ENCODE results near the gene TBPL1. TPM values are rescaled to one million over a fixed set of nuclear protein-coding genes. Genes with fewer than 3 reads are reported as not detected.

TBPL1 gene
- polyA plus RNA-seq, 1 donor (not counting 4 experiments of a cell fraction or from before 2014, with no cell fraction given) = 39.1 TPM

DNA sequence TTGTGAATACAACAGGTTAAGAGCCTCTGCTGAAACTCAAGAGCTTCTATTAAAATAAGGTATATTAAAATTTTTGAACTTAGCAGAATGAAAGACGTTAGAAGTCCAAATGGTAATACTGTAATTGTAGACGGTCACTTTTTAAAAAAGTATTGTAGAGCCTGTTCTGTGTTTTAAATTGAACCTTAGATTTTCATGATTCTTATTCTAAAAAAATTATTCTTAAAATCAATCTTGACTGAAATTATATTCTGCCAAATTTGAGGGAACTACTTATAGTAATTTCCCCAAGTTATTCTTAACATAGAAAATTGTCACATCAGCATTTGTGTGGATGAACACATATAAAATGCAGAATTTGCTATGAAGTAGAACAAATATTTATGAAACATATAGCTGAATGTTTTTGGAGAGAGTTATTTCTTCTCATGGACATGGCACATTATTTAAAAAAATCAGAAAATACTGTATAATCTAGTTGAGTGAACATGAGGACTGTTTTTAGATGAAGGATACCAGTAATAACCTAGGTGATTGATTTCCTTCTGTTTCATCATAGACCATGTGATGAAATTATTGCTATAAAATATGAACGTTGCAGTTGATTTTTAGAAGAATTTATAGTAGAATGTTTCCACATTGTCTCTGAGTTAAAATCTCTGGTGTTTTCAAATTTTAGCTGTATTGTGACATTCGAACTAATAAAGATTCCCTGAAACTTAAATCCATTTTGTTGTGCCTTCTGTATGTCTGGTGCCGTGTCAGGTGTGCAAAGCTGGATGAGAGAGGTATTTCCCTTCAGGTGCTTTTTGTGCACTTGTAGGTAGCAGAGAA is 2.8 kb downstream of the TBPL1 start:
- H3K4me1 ChIP-seq (ENCODE audit: control insufficient read depth, extremely low read depth, insufficient read depth, low read length) = peaks cover 8% of the 10 kb centered on the region
- FAIRE-seq = no peak
- H3K27ac ChIP-seq (ENCODE audit: control insufficient read depth, insufficient read depth, low read length) = no peak overlapping the region
- TF ChIP-seq, protein P1, sequence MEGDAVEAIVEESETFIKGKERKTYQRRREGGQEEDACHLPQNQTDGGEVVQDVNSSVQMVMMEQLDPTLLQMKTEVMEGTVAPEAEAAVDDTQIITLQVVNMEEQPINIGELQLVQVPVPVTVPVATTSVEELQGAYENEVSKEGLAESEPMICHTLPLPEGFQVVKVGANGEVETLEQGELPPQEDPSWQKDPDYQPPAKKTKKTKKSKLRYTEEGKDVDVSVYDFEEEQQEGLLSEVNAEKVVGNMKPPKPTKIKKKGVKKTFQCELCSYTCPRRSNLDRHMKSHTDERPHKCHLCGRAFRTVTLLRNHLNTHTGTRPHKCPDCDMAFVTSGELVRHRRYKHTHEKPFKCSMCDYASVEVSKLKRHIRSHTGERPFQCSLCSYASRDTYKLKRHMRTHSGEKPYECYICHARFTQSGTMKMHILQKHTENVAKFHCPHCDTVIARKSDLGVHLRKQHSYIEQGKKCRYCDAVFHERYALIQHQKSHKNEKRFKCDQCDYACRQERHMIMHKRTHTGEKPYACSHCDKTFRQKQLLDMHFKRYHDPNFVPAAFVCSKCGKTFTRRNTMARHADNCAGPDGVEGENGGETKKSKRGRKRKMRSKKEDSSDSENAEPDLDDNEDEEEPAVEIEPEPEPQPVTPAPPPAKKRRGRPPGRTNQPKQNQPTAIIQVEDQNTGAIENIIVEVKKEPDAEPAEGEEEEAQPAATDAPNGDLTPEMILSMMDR (optimal IDR thresholded peaks at IDR 0.05 in 1 of 3, IDR thresholded peaks at IDR 0.05 in 1 of 3, conservative IDR thresholded peaks at IDR 0.05 in 1 of 3; ENCODE audit: extremely low read depth in 1 of 3, insufficient read depth in 2 of 3, low read length in 3 of 3) = no peak
- TF ChIP-seq EZH2 (IDR thresholded peaks at IDR 0.05; ENCODE audit: low read length) = no peak
- no peak overlapping the region for H3K9ac ChIP-seq (ENCODE audit: control insufficient read depth, extremely low read depth, insufficient read depth, low read length)
- no peaks in the 10 kb centered on the region for H3K36me3 ChIP-seq (ENCODE audit: control insufficient read depth in 2 of 2, extremely low read depth in 1 of 2, insufficient read depth in 2 of 2, low read length in 2 of 2)
- no peaks in the 10 kb centered on the region for H3K9me3 ChIP-seq (ENCODE audit: control insufficient read depth, low read depth, low read length)
- H3K9me1 ChIP-seq (ENCODE audit: control insufficient read depth, extremely low read depth, insufficient read depth, low read length) = no peaks in the 10 kb centered on the region
- no peak for DNase-seq (ENCODE audit: low read depth, low spot score)
- H3K79me2 ChIP-seq (ENCODE audit: control insufficient read depth, insufficient read depth, low read length) = peaks cover 68% of the 10 kb centered on the region
- no peak overlapping the region for H3K4me2 ChIP-seq (ENCODE audit: control insufficient read depth, extremely low read depth, insufficient read depth, low read depth, low read length)
- dilution Hi-C loops (cut with MboI; ENCODE audit: extremely low pct_ligation_motif_present, low sequenced_read_pairs) = no loop called here
- no peak overlapping the region for H2AFZ ChIP-seq (ENCODE audit: control insufficient read depth, low read length)
- no peaks in the 10 kb centered on the region for H3K27me3 ChIP-seq (ENCODE audit: control insufficient read depth, extremely low read depth, insufficient read depth, low read length)
- no peaks in the 10 kb centered on the region for H4K20me1 ChIP-seq (ENCODE audit: control insufficient read depth, extremely low read depth, insufficient read depth, low read length)
- H3K4me3 ChIP-seq (ENCODE audit: control insufficient read depth in 2 of 3, extremely low read depth in 1 of 3, insufficient read depth in 2 of 3, low read depth in 1 of 3, low read length in 3 of 3) = no peak overlapping the region

DNA sequence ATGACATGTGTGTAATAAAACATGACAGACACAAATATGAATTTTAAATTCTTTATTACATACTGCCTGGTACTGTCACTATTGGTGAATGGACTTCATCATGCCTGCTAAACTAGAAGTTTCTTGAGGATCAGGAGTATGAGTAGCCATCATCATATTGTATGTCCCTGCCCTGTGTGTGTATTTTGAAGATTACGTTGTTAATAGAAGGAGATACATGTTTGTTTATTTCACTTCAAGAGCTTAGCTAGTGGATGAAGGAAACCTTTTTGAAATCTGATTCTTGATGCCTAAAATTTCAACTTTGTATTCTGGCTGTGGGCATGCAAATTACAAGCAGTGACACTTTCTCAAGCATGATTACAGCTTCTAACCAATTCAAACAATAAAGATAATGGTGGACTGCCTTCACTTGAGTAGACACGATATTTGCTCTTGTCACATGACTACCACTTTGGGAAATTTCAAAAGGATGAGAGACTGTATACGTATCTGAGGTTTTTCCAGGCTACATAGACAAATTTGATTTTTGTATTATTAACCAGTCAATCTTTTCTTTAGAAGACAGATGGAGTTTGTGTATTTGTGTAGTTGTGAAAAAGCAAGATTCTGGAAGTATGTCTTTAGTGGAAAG is 3.5 kb downstream of the TBPL1 start:
- Histone ChIP-seq H3K9me3 (ENCODE audit: control insufficient read depth, low read depth, low read length) (no peaks in the 10 kb centered on the region), H3K27me3 (ENCODE audit: control insufficient read depth, extremely low read depth, insufficient read depth, low read length) (no peaks in the 10 kb centered on the region), H3K79me2 (ENCODE audit: control insufficient read depth, insufficient read depth, low read length) (peaks cover 76% of the 10 kb centered on the region), H3K9ac (ENCODE audit: control insufficient read depth, extremely low read depth, insufficient read depth, low read length) (no peak overlapping the region), H3K27ac (ENCODE audit: control insufficient read depth, insufficient read depth, low read length) (no peak overlapping the region), H3K9me1 (ENCODE audit: control insufficient read depth, extremely low read depth, insufficient read depth, low read length) (no peaks in the 10 kb centered on the region), H3K4me2 (ENCODE audit: control insufficient read depth, extremely low read depth, insufficient read depth, low read depth, low read length) (no peak overlapping the region), H3K36me3 (ENCODE audit: control insufficient read depth in 2 of 2, extremely low read depth in 1 of 2, insufficient read depth in 2 of 2, low read length in 2 of 2) (no peaks in the 10 kb centered on the region), H3K4me1 (ENCODE audit: control insufficient read depth, extremely low read depth, insufficient read depth, low read length) (peaks cover 5% of the 10 kb centered on the region), H4K20me1 (ENCODE audit: control insufficient read depth, extremely low read depth, insufficient read depth, low read length) (no peaks in the 10 kb centered on the region), H3K4me3 (ENCODE audit: control insufficient read depth in 2 of 3, extremely low read depth in 1 of 3, insufficient read depth in 2 of 3, low read depth in 1 of 3, low read length in 3 of 3) (no peak overlapping the region), H2AFZ (ENCODE audit: control insufficient read depth, low read length) (no peak overlapping the region)
- FAIRE-seq = no peak
- TF ChIP-seq, protein P1 (optimal IDR thresholded peaks at IDR 0.05 in 1 of 3, IDR thresholded peaks at IDR 0.05 in 1 of 3, conservative IDR thresholded peaks at IDR 0.05 in 1 of 3; ENCODE audit: extremely low read depth in 1 of 3, insufficient read depth in 2 of 3, low read length in 3 of 3) = no peak
- no peak for TF ChIP-seq EZH2 (IDR thresholded peaks at IDR 0.05; ENCODE audit: low read length)
- no peak for DNase-seq (ENCODE audit: low read depth, low spot score)
- dilution Hi-C loops (cut with MboI; ENCODE audit: extremely low pct_ligation_motif_present, low sequenced_read_pairs) = no loop called here
